HG03571 (cell line): ENCODE results near the gene KIR3DL3.
"Not testable (repeated sequence)": the region's sequence is repeated elsewhere in the genome, so short reads cannot be mapped to it uniquely, and the experiment has no call there.

Source experiments
- ATAC-seq: cut with Tn5 transposase; IDR thresholded peaks from one replicate; pipeline ENCODE4 v1.9.1; 2021; ENCODE audit not compliant: unreplicated experiment

The KIR3DL3 gene

GRCh38 chr19:54729416-54730188 lies 5.4 kb downstream of the KIR3DL3 start:
- no peak for ATAC-seq

- ATAC-seq = no peak
Measured at GRCh38 chr19:54731191-54731590, 6.9 kb downstream of the KIR3DL3 start.

GRCh38 chr19:54738306-54738705 lies 14.1 kb downstream of the KIR3DL3 start, which contains the start of gene KIR2DL3:
Gene KIR2DL3 (plus strand): TSS chr19:54738513. CDS start chr19:54738546, 33 bp downstream.
- not testable (repeated sequence) for ATAC-seq

- ATAC-seq = no peak
Measured at GRCh38 chr19:54738715-54739114, 14.5 kb downstream of the KIR3DL3 start.

- ATAC-seq = no peak
Measured at GRCh38 chr19:54739587-54740497, 15.6 kb downstream of the KIR3DL3 start.

GRCh38 chr19:54741950-54742349 lies 17.7 kb downstream of the KIR3DL3 start:
- not testable (repeated sequence) for ATAC-seq

GRCh38 chr19:54744080-54744479 lies 19.8 kb downstream of the KIR3DL3 start:
- not testable (repeated sequence) for ATAC-seq

GRCh38 chr19:54747614-54748322 lies 23.5 kb downstream of the KIR3DL3 start:
- not testable (repeated sequence) for ATAC-seq

- ATAC-seq = not testable (repeated sequence)
Measured at GRCh38 chr19:54750276-54750675, 26.0 kb downstream of the KIR3DL3 start.

GRCh38 chr19:54756204-54757110 lies 32.2 kb downstream of the KIR3DL3 start:
- ATAC-seq = not testable (repeated sequence)

GRCh38 chr19:54758577-54758976 lies 34.3 kb downstream of the KIR3DL3 start:
- not testable (repeated sequence) for ATAC-seq

GRCh38 chr19:54764219-54764618 lies 40.0 kb downstream of the KIR3DL3 start:
- not testable (repeated sequence) for ATAC-seq

- not testable (repeated sequence) for ATAC-seq
Measured at GRCh38 chr19:54766464-54766863, 42.2 kb downstream of the KIR3DL3 start.

- ATAC-seq = not testable (repeated sequence)
Measured at GRCh38 chr19:54769646-54770045, 45.4 kb downstream of the KIR3DL3 start, which contains the start of gene KIR2DL1. Gene KIR2DL1 (plus strand): TSS chr19:54769793. CDS start chr19:54769851, 58 bp downstream.

GRCh38 chr19:54770511-54770910 lies 46.3 kb downstream of the KIR3DL3 start:
- ATAC-seq = not testable (repeated sequence)

GRCh38 chr19:54771018-54771960 lies 47.0 kb downstream of the KIR3DL3 start:
- ATAC-seq = not testable (repeated sequence)

GRCh38 chr19:54772666-54773065 lies 48.4 kb downstream of the KIR3DL3 start:
- not testable (repeated sequence) for ATAC-seq

GRCh38 chr19:54775095-54775815 lies 51.0 kb downstream of the KIR3DL3 start:
- not testable (repeated sequence) for ATAC-seq
